Omental fat pad (tissue), 4 donors: ENCODE data around the gene DUSP7. TPM values are rescaled to one million over a fixed set of nuclear protein-coding genes. Genes with fewer than 3 reads are reported as not detected.

Source experiments
- ATAC-seq: fragments of 150-250 bp; one replicate; pipeline ENCODE4 v1.9.1; 2016; ENCODE audit warnings: mild to moderate bottlenecking, moderate library complexity; ENCODE audit not compliant: low FRiP score
- DNase-seq: peaks from one replicate; pipeline ENCODE4 v3.0.0-alpha.2; 2019; ENCODE audit warnings: low spot score
- total RNA-seq, 4 donors: library from RNA; depleted of rRNA; stranded (reverse); fragments of >200 nt; gene quantifications; one replicate each; pipeline ENCODE4 v1.1.0, GENCODE V29; 2016
- TF ChIP-seq, protein P1 (sequence below), 3 donors: fragments of 450-650 bp; IDR thresholded peaks; one replicate each; pipeline ENCODE4 v1.5.1; 2016 to 2017; ENCODE audit warnings: antibody characterized with exemption in 3 of 3, mild to moderate bottlenecking in 3 of 3, moderate library complexity in 2 of 3

The DUSP7 gene
- total RNA-seq, 4 donors from 2014 or later: 5.5 to 22.2 (median 16.8) TPM

DNA sequence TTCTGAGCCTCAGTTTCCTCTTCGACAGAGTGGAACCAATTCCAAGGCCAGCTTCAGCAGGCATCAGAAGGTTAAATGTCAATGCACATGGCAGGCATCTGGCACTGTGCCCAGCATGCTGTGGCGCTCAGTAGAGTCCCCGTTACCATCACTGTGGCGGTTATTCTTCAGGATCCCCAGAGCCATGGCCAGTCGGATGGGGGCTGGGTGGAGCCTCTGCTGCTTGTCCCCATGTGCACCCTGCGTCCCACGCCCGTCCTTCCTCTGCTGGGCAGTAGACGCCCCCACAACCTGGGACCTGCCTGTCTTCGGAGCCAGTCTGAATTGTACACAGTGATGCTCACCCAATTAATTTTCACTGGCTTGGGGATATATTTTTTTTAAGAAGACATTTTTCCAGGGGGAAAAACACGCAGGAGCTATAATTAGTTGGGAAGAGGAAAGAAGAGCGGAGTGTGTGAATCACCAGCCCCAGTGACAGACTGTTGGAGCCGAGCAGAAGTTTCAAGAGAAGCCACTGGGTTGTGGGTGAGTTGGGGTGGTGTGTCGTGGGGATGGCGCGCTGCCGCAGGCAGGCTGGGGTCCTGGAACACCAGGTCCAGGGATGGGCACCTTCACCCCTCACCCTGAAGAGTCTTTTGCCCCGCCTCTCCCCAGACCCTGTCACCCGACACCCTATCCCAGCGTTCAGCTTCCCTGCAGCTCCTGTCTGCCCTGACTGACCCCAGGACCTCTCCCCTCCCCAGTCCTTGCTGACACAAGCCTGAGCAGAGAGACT is 33.9 kb downstream of the DUSP7 start:
- no peak for ATAC-seq
- TF ChIP-seq, protein P1, sequence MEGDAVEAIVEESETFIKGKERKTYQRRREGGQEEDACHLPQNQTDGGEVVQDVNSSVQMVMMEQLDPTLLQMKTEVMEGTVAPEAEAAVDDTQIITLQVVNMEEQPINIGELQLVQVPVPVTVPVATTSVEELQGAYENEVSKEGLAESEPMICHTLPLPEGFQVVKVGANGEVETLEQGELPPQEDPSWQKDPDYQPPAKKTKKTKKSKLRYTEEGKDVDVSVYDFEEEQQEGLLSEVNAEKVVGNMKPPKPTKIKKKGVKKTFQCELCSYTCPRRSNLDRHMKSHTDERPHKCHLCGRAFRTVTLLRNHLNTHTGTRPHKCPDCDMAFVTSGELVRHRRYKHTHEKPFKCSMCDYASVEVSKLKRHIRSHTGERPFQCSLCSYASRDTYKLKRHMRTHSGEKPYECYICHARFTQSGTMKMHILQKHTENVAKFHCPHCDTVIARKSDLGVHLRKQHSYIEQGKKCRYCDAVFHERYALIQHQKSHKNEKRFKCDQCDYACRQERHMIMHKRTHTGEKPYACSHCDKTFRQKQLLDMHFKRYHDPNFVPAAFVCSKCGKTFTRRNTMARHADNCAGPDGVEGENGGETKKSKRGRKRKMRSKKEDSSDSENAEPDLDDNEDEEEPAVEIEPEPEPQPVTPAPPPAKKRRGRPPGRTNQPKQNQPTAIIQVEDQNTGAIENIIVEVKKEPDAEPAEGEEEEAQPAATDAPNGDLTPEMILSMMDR (IDR thresholded peaks at IDR 0.05): no peak

GRCh38 chr3:52021489-52022268 is 34.7 kb downstream of the DUSP7 start:
- no peak for DNase-seq
- TF ChIP-seq, protein P1 (IDR thresholded peaks at IDR 0.05): no peak
- no peak for ATAC-seq

More for the DNA sequence above, 33.9 kb downstream of the DUSP7 start:
- DNase-seq: no peak

- DNase-seq: no peak
- ATAC-seq: no peak
- TF ChIP-seq, protein P1 (IDR thresholded peaks at IDR 0.05): no peak
Measured at GRCh38 chr3:52020796-52021195, 35.6 kb downstream of the DUSP7 start.

DNA sequence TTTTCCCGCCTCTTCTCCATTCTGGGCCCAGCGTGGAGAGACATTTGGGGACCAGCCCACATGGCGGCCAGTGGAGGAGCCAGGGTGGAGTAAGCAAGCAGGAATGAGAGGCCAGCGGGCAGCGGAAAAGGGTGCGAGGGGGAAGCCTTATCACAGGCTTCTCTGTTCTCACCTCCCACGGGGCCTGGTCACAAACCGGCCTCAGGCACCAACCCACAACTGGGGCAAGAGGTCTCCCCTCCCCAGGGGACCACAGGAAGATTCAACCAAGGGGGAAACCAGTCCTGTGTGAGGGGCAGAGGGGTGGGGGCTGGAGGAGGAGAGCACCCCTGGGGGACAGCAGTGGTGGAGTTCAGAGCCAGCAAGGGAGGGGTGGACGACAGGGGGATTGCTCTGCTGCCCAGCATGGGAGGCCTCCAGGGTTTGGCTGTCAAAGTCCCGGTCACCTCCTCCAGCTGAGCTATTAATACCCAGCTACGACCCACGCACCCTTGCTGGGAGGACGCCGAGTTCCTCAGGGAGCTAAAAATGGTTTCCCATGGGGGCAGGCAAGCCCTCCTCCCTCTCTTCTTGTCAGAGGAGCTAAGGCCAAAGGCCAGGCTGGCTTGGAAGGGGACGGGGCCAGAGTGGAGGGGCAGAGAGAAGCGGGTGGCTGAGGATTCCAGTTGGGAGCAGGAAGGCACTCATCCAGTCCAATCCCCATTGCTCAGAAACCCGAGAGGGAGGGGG is 36.9 kb downstream of the DUSP7 start:
- TF ChIP-seq, protein P1 (IDR thresholded peaks at IDR 0.05): no peak
- DNase-seq: no peak
- no peak for ATAC-seq

DNA sequence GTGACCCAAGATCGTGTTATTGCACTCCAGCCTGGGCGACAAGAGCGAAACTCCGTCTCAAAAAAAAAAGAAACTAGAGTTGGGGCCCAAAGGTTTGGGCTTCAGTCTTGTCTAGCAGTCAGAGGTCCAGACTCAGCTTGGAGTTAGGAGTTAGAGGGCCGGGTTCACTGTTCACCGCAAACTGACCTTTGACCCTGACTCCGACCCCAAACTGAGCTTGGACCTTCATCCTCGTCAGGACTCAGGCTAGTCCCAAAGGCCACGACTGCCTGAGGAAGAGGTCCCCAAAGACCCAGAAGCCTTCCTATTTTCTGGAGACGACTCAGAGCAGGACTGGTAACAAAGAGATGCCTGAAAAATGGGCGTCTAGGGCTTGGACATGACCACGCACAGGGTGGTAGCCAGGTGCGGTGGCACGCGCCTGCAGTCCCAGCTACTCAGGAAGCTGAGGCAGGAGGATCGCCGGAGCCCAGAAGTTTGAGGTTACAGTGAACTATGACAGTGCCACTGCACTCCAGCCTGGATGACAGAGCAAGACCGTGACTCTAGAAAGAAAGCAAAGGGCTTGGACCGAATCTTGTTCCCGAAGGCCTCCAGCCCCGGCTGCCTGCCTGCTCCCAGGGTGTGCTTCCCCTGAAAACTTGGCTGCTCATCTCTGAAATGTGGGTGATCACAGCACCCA is 37.9 kb downstream of the DUSP7 start:
- DNase-seq (no peak), ATAC-seq (no peak)
- TF ChIP-seq, protein P1 (IDR thresholded peaks at IDR 0.05): no peak

DNA sequence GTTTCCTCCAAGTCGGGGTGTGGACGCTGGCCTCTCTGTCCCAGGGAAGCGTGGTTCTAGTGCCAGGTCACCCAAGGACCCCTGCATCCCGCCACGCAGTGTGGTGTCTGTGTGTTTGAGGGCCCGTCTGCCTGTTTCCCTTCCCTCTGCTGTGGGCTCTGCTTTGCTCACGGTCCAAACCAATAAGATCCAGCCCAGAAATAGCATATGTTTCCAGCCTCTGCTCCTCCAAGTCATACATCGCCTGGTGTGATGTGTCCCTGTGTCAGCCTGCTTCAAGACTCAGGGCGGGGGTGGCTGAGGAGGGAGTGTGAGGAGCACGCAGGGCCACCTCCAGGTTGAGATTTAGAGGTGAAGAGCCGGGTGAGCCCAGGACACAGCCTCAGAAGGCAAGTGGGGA is 38.8 kb downstream of the DUSP7 start:
- TF ChIP-seq, protein P1 (IDR thresholded peaks at IDR 0.05): no peak
- DNase-seq (no peak), ATAC-seq (no peak)
